Measurements from ENCODE around the gene RIC1. TPM values are rescaled to one million over a fixed set of nuclear protein-coding genes. Genes with fewer than 3 reads are reported as not detected.
"Not testable (repeated sequence)": the region's sequence is repeated elsewhere in the genome, so short reads cannot be mapped to it uniquely, and the experiment has no call there.

Gene RIC1, protein sequence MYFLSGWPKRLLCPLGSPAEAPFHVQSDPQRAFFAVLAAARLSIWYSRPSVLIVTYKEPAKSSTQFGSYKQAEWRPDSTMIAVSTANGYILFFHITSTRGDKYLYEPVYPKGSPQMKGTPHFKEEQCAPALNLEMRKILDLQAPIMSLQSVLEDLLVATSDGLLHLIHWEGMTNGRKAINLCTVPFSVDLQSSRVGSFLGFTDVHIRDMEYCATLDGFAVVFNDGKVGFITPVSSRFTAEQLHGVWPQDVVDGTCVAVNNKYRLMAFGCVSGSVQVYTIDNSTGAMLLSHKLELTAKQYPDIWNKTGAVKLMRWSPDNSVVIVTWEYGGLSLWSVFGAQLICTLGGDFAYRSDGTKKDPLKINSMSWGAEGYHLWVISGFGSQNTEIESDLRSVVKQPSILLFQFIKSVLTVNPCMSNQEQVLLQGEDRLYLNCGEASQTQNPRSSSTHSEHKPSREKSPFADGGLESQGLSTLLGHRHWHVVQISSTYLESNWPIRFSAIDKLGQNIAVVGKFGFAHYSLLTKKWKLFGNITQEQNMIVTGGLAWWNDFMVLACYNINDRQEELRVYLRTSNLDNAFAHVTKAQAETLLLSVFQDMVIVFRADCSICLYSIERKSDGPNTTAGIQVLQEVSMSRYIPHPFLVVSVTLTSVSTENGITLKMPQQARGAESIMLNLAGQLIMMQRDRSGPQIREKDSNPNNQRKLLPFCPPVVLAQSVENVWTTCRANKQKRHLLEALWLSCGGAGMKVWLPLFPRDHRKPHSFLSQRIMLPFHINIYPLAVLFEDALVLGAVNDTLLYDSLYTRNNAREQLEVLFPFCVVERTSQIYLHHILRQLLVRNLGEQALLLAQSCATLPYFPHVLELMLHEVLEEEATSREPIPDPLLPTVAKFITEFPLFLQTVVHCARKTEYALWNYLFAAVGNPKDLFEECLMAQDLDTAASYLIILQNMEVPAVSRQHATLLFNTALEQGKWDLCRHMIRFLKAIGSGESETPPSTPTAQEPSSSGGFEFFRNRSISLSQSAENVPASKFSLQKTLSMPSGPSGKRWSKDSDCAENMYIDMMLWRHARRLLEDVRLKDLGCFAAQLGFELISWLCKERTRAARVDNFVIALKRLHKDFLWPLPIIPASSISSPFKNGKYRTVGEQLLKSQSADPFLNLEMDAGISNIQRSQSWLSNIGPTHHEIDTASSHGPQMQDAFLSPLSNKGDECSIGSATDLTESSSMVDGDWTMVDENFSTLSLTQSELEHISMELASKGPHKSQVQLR (N-terminal part only)
- 10 to 100 TPM; 40.5 to 76.0 (median 43.4) TPM for total RNA-seq

DNA sequence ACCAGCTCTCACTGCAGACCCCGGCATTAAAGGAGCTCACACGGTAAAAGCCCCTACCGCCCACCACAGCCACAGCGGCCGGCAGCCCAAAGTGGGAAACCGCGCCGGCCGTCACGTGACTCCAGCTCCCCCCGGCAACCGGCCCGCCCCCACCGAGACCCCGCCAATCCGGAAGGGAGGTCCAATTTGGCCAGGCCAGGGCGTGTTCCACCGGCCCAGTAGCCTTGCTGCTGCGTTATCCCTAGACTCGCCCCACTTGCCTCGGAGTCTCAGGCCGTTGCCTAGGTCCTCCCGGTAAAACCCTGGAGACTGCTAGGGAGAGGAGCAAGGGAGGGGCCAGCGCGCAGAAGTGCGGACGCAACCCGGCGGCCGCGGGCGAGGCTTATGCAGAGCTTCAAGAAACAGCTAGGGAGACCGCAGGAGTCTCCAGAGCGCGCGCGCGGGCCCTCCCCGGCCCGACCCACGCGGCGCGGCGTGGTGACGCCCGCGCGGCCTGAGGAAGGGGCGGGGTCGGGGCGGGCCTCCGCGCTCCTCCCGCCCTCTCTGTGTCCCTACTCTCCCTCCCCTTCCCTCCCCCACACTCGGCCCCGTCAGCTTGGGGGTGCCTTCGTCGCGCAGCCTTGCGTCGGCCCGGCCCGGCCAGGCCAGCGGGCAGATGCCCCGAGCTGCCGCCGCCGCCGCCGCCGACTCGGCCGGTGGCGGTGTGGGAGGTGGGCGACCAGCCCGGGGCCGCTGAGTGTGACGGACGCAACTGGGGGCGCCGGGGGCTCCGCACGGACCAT is at the start of gene RIC1:
Gene RIC1 (plus strand): TSS at position 578 of the 782 bp plus-strand sequence. CDS start 203 bp downstream, at position 781.
- H3K36me3 ChIP-seq, result no peaks in the 10 kb centered on the region
- H3K27me3 ChIP-seq, result no peaks in the 10 kb centered on the region
- H3K9me3 ChIP-seq, result no peaks in the 10 kb centered on the region
- peak within 1 kb of the TSS; percentile 99 for H3K27ac ChIP-seq
- peaks cover 60% of the 10 kb centered on the region for H3K4me1 ChIP-seq
- DNase-seq (ENCODE audit: low spot score in 2 of 2), result peak; percentile 96
- peak within 1 kb of the TSS; percentile 93 for H3K4me3 ChIP-seq
- TF ChIP-seq EP300 (IDR thresholded peaks at IDR 0.05), result no peak
- peak; percentile 75 to 89 for TF ChIP-seq POLR2A (IDR thresholded peaks at IDR 0.05)
- TF ChIP-seq POLR2AphosphoS5 (IDR thresholded peaks at IDR 0.05), result peak in 2 of 3 donors; percentile 72 to 81
- TF ChIP-seq, protein P1, sequence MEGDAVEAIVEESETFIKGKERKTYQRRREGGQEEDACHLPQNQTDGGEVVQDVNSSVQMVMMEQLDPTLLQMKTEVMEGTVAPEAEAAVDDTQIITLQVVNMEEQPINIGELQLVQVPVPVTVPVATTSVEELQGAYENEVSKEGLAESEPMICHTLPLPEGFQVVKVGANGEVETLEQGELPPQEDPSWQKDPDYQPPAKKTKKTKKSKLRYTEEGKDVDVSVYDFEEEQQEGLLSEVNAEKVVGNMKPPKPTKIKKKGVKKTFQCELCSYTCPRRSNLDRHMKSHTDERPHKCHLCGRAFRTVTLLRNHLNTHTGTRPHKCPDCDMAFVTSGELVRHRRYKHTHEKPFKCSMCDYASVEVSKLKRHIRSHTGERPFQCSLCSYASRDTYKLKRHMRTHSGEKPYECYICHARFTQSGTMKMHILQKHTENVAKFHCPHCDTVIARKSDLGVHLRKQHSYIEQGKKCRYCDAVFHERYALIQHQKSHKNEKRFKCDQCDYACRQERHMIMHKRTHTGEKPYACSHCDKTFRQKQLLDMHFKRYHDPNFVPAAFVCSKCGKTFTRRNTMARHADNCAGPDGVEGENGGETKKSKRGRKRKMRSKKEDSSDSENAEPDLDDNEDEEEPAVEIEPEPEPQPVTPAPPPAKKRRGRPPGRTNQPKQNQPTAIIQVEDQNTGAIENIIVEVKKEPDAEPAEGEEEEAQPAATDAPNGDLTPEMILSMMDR (IDR thresholded peaks at IDR 0.05), result no peak
- 0% methylated on average over 8 of the region's 84 CpGs for WGBS

DNA sequence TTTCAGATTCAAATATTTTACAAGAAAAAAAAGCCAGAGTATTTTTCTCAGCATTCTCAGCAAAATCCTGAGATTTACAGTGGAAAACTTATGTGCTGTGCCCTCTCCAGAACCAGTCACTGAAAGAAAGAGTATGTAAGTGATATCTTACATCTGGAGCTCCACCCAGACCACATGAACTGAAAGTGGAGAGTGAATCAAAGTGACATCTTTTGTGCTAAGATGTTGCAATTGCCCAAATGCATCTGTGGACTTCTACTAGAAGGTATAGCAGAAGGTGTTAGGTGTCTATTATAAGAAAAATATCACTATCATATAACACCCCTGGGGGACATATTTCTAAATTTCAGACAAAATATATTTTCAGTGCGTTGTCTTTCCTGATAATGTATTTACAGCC is 49.0 kb upstream of the RIC1 start:
- TF ChIP-seq EP300 (IDR thresholded peaks at IDR 0.05) (no peak), POLR2AphosphoS5 (IDR thresholded peaks at IDR 0.05) (no peak), POLR2A (IDR thresholded peaks at IDR 0.05) (no peak)
- TF ChIP-seq, protein P1 (IDR thresholded peaks at IDR 0.05), result no peak
- H3K4me3 ChIP-seq, result no peak overlapping the region
- 81% methylated on average over 1 of the region's 1 CpG for WGBS

DNA sequence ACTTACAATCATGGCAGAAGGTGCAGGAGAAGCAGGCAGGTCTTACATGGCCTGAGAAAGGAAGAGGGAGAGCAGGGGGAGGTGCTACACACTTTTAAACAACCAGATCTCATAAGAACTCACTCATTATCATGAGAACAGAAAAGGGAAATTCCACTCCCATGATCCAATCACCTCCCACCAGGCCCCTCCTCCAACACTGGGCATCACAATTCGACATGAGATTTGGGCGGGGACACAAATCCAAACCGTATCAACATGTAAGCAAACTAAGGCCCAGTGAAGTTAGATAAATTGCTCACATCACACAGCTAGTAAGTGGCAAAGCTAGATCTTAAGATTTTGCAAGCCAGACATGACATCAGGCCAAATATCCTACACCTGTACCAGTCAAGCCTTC is 48.3 kb upstream of the RIC1 start:
- Histone ChIP-seq H3K9me3 (no peaks in the 10 kb centered on the region), H3K4me1 (peaks cover 6% of the 10 kb centered on the region), H3K27me3 (no peaks in the 10 kb centered on the region), H3K36me3 (no peaks in the 10 kb centered on the region), H3K4me3 (no peak overlapping the region), H3K27ac (no peak overlapping the region)
- 83% methylated on average over 3 of the region's 3 CpGs for WGBS
- TF ChIP-seq POLR2AphosphoS5 (IDR thresholded peaks at IDR 0.05) (no peak), EP300 (IDR thresholded peaks at IDR 0.05) (no peak), POLR2A (IDR thresholded peaks at IDR 0.05) (no peak)
- TF ChIP-seq, protein P1 (IDR thresholded peaks at IDR 0.05), result no peak
- no peak for DNase-seq (ENCODE audit: low spot score in 2 of 2)

More for the DNA sequence above, 49.0 kb upstream of the RIC1 start:
- H3K36me3 ChIP-seq, result no peaks in the 10 kb centered on the region
- no peaks in the 10 kb centered on the region for H3K9me3 ChIP-seq
- DNase-seq (ENCODE audit: low spot score in 2 of 2), result no peak
- no peak overlapping the region for H3K27ac ChIP-seq
- H3K4me1 ChIP-seq, result peaks cover 6% of the 10 kb centered on the region
- H3K27me3 ChIP-seq, result no peaks in the 10 kb centered on the region

DNA sequence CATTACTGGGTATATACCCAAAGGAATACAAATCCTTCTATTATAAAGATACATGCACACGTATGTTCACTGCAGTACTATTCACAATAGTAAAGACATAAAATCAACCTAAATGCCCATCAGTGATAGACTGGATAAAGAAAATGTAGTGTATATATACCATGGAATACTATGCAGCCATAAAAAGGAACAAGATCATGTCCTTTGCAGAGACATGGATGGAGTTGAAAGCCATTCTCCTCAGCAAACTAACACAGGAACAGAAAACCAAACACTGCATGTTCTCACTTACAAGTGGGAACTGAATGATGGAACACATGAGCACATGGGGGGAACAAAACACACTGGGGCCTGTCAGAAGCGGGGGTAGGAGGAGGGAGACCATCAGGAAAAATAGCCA is 47.2 kb upstream of the RIC1 start:
- not testable (repeated sequence) for H3K27ac ChIP-seq; H3K4me1 ChIP-seq; H3K36me3 ChIP-seq; H3K27me3 ChIP-seq; H3K4me3 ChIP-seq; DNase-seq (ENCODE audit: low spot score in 2 of 2); H3K9me3 ChIP-seq
- 100% methylated on average over 2 of the region's 2 CpGs for WGBS

DNA sequence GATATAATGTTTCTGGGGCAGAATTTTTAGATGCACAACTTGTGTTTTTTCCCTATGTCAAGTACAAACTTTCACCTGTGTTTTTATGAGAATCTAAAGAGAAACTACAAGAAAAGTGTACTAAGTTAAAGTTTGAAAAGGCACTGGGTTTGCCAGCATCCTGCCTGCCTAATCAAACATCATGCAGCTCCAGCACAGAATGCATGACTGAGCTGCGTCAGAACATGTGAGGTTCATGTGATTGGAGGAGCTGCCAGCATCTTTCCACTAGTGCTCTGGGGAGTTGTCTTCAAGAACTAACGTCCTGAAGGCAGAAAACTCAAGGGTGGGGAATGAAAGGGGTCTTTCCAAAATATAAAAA is 46.1 kb upstream of the RIC1 start:
- Histone ChIP-seq H3K36me3 (no peaks in the 10 kb centered on the region), H3K4me1 (peaks cover 6% of the 10 kb centered on the region), H3K9me3 (no peaks in the 10 kb centered on the region), H3K4me3 (no peak overlapping the region), H3K27ac (no peak overlapping the region), H3K27me3 (no peaks in the 10 kb centered on the region)
- no peak for TF ChIP-seq EP300 (IDR thresholded peaks at IDR 0.05)
- no peak for TF ChIP-seq POLR2A (IDR thresholded peaks at IDR 0.05)
- TF ChIP-seq, protein P1 (IDR thresholded peaks at IDR 0.05), result no peak
- TF ChIP-seq POLR2AphosphoS5 (IDR thresholded peaks at IDR 0.05), result no peak
- peak in 1 of 2 donors; percentile 73 for DNase-seq (ENCODE audit: low spot score in 2 of 2)
- 4% methylated on average over 2 of the region's 2 CpGs for WGBS
